IPS DF 4.7 (cell line): ENCODE data around the gene RIPK3.
"Not testable (repeated sequence)": the region's sequence is repeated elsewhere in the genome, so short reads cannot be mapped to it uniquely, and the experiment has no call there.

Source experiments
- DNase-seq: peaks from one replicate; pipeline ENCODE4 v3.0.0-alpha.2; 2013; ENCODE audit warnings: low spot score; ENCODE audit errors: extremely low read depth

Gene RIPK3

DNA sequence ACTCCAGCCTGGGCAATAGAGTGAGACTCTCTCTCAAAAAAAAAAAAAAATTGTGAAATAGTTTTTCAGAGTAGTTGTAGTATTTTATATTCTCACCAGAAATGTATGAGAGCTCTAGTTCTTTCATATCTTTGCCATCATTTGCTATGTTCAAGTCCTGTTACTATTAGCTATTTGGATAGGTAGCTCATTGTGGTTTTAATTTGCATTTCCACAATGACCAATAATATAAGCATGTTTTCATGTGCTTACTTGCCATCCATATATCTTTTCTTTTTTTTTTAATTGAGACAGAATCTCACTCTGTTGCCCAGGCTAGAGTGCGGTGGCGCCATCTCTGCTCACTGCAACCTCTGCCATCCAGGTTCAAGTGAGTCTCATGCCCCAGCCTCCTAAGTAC lies 8.4 kb upstream of the RIPK3 start:
- no peak for DNase-seq

DNA sequence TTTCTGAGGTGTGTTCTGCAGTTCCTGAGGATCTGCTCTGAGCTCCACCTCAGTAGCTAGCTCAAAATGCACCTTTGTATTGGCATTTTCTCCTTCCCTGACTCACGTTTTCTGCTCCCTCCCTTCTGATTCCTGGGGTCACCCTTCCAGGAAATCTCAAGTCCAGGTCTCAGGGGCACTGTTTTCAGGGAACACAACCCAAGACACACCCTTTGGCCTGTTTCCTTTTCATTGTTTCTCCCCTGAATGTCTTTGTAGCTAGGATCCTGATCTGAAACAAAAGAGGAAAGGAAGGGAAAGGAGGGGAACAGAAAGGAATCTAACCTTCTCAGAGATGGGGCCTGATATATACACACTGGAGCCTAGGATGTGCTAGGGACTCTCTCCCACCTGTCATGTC lies 7.3 kb upstream of the RIPK3 start:
- no peak for DNase-seq

DNA sequence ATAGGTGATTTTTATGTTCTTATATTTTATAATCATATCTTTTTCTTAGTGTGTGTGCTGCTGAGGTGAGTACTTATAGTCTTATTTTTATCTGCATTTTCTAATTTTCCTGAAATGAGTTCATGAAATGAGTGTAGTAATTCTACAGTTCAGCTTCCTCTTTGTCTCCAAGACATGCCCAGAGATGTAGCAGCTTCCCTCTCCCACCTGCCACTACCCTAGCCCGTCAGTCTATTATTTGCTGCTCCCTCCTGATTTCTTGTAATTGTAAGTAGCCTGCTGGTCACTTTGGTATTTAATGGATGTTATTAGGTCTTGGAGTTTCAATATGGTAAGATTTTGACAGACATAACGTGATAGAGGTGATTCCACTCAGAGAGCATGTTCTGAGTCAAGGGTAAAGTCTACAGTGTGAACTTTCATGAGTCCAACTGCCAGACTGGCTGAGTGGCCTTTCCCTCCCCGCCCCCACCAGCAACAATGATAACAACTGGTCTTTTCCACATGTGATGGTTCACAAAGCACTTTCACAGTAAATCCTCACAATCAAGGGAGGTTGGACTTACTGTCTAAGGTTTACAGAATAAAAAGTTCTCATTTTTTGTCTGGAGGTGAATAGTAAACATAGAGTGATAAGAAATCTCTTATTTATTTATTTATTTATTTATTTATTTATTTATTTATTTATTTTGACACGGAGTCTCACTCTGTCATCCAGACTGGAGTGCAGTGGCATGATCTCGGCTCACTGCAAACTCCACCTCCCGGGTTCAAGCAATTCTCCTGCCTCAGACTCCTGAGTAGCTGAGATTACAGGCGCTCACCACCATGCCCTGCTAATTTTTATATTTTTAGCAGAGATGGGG lies 4.2 kb upstream of the RIPK3 start:
- DNase-seq, result no peak

DNA sequence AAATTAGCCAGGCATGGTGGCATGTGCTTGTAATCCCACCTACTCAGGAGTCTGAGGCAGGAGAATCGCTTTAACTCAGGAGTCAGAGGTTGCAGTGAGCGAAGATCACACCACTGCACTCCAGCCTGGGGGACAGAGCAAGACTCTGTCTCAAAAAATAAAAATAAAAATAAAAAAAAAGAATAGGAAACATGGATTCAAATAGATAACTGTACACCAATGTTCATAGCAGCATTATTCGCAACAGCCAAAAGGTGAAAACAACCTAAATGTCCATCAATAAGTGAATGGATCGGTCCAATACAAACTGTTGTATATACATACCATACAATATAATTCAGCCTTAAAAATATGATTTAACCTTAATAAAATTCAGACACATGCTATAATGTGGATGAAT lies 3.1 kb upstream of the RIPK3 start:
- DNase-seq, result no peak

DNA sequence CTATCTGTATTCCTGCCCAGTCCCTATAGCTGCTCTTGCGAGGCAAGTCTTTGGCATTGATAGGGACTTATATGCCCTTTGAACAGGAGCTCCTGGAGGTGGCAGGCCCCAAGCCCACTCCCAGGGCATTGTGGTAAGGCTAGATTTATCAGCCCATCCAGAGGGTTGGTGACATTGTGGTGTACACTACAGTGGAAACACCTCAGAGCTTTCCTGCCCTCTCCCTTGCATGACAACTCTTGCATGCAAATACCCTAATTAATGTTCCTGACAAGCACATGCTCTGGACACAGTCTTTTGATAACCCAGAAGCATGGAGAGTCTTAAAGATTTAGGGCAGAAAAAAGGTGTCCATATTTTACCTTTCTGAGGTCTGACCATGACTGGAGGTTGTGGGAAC lies 815 bp upstream of the RIPK3 start:
- DNase-seq, result no peak

DNA sequence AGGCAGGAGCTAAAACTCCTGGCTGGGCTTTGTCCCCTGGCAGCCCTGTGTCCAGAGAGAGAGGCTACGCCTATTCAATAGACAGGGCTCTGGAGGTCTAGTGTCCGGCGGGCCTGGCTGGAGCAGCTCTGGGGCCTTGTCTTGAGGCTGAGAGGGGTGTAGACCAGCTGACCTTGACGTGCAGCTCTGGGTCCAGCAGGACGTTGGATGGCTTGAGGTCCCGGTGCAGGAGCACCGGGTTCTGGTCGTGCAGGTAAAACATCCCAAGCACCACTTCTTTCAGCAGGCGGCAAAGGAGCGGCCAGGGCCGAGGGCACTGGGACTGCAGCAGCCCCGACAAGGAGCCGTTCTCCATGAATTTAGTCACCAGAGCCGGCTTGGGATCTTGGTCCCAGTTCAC lies 948 bp downstream of the RIPK3 start:
- DNase-seq, result no peak

DNA sequence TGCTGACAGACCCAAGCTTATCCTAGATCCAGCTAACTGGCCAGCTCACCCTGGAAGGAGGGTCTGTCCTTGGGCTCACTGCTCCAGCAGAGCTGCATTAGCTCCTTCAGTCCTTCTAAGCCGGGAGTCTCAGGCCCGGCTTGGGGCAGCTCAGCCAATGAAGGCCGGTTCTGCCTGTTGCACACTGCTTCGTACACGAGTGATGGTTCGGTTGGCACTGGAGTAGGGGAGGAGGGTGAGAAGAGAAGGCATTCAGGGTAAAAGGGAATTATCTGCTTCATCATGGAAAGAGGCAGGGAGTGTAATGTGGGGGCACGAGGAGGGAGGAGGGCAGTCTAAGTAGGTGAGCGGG lies 2.0 kb downstream of the RIPK3 start:
- DNase-seq, result no peak

DNA sequence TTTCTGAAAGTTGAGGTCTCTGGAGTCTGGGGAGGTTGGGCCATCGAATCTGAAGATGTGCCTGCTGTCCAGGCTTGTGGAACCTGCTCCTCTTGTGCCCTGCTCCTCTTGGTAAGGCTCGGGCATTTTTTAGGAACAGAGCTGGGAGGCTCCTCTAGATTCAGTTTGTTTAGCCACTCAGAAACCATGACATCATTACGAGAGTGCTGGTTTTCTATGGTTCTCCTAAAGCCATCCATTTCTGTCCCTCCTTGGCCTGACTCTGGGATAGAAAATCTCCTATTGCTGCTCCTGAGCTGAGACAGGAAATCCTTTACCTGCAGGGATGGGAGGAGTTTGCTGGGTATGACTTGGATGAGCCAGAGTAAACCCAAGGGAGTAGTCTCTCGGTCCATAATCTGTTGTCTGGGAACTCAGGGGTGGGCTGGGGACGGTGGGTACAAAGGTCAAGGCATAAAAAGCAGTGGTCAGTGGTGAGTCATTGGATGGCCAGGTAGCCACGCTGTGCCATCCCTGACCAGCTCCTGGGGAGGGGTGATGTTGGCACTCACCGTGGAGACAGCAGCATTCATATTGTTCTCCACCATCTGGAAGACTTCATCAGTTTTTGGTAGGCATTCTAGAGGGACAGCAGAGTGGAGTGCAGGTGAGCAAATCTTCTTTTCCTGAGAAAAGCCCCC lies 2.5 kb downstream of the RIPK3 start:
- no peak for DNase-seq

DNA sequence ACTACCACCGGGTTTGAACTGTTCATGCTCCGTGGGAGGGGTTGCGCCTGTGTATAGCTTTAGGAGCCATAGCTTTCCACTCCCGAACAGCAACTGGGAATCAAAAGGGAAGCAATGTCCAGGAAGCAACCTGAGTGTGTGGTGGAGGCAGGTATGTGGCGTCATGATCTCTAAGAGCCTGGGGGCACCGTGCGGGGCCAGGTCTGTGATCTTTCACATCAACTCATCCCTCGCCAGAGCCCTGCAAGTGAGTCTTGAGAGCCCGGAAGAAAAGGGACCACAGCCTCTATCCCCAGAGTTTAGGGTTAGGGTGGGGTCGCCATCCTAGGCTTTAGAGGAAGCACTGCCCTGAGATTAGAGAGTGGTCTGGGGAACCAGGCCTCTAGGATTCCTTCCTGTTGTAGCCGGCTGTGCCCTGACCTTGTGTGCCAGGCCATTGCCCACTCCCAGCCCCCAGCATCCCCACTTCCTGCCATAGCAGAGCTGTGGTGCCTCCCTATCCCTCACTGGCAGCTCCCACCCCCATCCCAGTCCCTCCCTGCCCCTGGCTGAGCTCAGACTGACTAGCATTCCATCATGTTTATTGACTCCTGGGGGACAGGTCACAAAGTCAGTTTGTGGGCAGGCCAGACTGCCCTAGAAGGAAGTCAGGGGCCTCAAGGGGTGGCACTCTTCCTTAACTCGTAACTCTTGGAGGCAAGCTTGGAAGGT lies 4.2 kb downstream of the RIPK3 start:
- no peak for DNase-seq

DNA sequence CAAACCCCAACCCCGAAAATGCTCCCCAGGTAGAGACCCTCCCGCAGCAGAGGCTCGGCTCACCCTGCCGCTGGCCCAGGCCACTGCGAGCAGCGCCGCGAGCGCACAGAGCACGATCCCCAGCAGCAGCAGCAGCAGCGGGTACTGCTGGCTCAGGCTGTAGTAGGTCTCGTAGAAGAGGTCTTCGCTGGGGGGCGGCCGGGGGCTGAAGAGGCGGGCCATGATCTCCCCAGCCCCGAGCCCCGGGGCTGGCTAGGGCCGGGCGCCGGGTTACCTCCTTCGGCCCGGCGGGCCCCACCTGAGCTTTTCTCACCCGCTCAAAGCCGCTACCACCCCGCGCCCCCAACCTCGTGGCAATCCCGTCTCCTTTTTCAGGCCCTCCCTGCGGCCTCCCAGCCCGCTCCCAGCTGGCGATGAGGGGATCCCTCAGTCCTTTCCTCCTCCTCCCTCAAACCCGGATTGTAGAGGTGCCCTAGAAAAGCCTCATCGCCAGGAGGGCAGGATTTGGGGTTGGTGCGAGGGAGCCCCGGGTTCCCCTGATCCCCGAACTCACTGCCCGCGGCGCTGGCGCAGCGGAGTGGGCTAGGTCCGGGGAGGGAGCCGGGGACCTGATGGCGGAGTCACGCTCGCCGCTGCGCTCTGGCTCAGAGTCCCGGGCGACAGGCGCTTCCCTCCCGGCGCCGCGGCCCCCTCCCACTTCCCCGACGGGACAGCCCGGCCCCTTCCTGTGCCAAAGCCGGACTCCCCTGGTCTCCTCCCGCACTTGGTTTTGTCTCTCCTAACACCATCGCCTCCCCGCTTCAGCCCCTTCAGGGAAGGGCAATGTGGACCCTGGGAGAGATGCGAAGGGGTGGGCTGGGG lies 5.1 kb downstream of the RIPK3 start, which contains the start of gene ADCY4:
Gene ADCY4 (minus strand): TSS at position 641 of the 861 bp plus-strand sequence. CDS start 419 bp downstream, at position 222.
- DNase-seq, result no peak

DNA sequence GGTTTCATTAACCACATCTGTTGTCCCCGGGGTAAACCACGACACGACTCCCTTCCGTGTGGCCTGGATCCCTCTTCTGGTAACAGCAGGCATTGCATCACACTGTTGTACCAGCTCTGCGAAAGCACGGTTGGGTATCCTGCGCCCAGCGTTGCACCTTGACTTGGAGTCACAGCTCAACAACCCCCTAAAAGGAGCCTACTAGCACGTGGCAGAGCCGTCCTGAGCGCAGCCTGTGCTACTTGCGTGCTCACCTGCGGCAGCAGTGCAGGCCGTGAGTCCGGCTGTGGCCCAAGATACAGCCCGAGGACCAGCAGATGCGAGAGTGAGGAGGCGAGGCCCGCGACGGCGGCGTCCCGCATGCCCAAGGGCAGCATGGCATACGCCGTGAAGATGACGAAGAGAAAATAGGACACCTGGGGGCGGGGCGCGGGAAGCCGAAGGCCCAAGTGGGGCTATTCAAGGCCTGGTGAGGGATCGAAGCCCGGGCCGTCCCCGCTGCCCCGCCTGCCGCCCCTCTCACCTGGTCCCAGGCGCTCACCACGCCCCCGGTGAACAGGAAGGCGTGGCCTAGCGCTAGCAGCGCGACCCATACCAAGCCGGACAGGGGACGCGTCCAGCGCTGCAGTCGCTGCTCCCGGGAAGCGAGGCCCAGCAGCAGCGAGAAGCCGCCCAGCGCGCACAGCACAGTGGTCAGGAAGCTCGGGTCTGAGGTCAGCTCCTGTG lies 7.4 kb downstream of the RIPK3 start:
- DNase-seq, result no peak

DNA sequence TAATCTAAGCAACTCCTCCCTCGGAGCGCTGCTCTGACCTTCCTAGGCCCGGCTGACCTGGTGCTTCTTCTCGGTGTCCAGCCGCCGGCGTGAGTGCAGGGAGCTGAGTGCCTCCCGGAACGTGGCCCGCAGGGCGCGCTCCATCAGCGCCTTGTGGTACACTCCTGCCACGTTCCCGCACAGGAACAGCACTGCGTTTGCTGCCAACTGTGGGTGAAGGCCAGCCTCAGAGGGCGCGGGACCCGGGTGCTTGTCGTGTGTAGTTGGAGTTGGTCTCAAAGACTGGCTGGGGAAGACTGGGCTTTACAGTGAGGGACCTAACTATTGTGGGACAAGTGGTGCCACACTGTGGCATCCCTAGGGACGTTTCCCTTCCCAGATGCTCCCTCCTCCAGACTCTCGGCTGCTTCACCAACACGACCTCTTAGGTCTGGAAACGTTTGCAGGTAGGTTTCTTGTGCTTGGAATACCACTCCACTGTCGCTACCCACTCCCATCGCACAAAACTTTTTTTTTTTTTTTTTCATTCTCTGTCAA lies 8.0 kb downstream of the RIPK3 start:
- no peak for DNase-seq

DNA sequence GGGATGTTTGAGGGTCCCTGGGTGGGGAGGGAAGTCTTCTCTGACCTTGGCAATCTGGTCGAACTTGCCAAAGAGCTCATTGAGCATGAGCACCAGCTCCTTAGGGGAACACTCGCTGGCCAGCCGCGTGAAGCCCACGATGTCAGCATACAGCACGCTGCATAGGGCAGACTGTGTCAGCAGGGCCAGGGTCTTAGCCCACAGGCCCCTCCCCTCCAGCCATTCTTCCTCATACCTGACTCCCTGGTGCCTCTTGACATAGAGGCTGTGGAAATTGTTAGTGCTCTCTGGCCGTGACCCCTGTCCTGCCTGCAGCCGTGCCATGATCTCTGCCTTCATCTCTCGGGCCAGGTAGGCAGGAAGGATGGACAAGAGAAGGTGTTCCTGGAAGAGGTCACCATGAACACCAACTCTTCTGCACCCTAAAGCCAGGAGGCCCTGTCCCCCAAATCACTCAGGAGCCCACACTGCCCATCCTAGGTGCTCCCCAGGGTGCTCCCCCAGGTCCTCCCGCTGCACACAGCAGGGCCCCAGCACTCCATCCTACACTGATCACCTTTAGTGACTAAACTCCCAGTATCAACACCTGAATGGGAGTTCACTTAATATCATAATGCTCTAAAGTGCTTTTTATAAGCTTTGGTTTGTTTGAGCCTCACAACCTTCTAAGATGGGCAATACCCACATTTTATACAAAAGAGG lies 8.7 kb downstream of the RIPK3 start:
- DNase-seq, result no peak

DNA sequence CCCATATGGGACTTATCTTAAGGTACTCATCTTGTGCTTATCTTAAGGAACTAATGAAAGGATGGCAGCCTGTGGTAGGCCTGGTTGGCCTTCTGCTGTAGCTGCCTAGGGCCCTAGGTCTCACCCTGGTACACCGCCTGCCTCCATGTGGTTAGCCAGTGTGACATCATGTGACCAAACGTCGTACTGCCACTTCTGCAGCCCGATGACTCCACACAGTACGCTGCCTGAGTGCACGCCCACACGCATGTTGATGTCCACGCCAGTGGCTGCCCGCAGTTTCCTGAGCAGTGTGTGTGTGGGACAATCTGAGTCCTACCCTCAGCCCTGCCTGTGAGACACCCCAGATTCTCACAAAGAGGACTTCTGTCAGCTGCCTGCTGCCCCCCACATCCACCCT lies 10.1 kb downstream of the RIPK3 start:
- no peak for DNase-seq

DNA sequence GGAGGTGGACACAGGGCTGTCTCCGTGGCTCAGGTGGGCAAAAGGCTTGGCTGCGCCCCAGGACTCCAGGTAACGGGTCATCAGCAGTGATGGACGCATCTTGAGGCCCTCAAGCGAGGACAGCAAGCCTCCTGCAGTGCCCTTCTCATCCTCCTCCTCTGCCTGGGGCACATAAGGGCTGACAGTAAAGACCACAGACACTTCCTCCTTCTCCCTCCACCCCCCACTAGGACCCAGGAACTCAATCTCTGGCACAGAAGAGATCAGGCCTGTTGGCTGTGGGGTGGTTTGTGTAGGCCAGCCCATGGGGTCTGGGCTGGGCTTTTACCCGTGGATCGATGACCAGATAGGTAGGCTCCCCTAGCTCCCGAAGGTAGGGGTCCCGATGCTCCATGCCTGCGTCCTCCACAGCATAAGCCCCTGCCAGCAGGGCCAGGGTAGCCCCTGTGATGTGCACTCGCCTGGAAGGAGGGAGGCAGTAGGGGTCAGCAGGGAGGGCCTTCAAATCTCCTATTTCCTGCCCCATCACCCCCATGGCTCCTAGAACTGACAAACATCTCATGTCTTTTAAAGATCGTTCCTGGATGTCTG lies 10.6 kb downstream of the RIPK3 start:
- no peak for DNase-seq

DNA sequence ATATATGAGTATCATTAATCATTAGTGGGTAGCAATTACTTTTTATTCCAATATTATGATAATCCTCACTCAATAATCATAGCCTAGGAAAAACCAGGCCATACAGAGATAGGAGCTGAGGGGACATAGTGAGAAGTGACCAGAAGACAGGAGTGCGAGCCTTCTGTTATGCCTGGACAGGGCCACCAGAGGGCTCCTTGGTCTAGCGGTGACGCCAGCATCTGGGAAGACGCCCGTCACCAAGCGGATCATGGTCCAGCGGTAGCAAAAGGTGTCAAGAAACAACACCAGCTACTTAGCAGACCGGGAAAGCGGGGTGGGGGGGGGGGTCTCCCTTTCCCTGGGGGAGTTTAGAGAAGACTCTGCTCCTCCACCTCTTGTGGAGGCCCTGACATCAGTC lies 11.9 kb downstream of the RIPK3 start:
- not testable (repeated sequence) for DNase-seq

DNA sequence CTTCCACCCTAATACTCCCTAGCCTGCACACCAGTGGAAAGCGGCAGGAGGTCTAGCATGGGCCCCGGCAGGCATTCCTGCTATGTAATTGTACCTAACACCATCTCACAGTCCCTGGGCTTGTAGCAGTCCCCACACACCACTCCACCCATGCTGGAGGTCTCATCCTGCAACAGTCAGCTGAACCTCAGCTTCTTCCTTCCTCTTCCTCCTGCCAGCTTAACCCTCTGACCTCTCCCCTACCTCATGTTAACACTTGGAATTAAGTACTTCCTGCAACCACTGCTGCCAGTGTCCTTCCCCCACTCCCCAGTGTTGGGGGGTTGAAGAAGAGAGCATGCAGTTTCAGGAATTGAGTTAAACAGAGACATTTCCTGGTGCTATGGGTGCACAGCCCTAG lies 12.5 kb downstream of the RIPK3 start:
- DNase-seq, result no peak

DNA sequence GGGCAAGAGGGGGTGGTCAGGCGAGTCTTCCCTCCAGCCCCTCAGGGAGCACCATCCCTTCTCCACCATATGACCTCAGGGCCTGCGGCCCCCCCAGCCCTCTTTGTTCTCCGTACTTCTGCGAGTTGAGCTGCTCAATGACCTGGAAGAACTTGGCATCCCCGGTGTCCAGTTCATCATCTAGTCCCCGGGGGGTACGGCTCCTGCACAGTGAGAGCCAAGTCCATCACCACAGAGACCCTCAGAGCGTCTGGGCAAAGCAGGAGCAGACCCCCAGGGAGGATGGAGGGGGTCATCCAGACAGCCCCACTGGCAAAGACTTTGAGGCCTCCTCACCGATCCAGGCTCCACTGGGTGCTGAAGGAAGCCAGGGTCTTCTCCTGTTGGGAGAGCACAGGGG lies 13.8 kb downstream of the RIPK3 start:
- DNase-seq, result no peak

DNA sequence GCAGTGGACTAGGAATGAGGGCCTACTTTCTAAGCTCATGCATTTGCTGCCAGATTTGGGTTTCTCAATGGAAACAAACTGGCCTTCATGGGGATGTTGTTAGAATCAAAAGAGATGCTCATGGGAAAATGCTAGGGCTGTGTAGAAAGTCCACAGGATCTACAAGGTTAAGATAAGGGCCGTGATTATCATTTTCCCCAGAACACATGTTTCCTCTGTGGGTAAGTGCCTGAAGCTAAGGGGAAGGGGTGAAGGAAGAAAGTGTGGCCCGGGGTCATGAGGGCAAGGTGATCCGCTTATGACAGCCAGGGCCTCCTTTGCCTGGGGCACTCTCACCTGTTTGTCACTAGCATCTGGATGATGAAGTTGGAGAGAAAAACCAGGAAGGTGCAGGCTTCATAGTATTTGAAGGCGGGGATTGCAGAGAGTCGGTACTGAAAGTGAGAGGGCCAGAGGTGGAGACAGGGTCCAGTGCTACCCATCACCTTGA lies 14.7 kb downstream of the RIPK3 start:
- DNase-seq, result no peak
